Hematopoietic multipotent progenitor cell treated with erythropoietin and hydrocortisone succinate and interleukin-3 and kit ligand, for 6 days (in vitro differentiated cells): Measurements from ENCODE around the gene C2orf76.
"Not testable (repeated sequence)": the region's sequence is repeated elsewhere in the genome, so short reads cannot be mapped to it uniquely, and the experiment has no call there.

Source experiments
- DNase-seq: peaks from one replicate; pipeline ENCODE4 v3.0.0-alpha.2; 2015

C2orf76 gene

DNA sequence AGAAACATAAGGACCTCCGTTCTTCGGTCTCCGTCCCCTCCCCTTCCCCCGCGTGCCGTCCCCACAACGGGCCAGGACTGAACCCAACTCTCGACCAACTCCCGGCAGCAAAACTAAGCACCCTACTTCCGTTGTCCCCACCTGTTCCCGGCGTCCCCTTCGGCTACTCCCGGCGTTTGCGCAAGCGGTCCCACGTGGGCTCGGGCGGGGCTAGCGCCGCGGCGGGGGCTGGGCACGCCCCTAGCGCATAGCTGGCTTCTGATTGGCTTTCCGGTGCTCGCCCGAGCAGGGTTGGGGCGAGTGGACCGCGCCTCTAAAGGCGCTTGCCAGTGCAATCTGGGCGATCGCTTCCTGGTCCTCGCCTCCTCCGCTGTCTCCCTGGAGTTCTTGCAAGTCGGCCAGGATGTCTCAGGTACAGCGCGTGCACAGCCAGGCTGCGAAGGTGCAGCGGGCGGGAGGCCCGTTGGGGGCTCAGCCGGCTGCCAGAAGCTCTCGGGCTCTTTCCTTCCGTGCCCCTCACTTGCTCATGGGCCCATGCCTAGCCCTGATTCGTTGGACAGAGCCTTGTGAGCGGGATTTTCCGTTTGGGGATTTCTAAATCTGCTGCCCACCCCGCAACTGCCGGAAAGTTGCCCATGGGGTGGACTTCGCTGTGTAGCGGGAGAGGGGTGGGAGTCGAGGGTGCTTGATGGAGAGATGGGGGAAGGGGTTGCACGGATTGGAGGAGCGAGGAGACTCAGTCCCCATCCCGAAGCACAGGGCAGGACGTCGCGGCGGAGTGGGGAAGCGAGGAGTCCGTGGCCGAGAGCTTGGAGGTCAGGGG lies at the start of gene C2orf76, which contains the start of gene DBI:
Gene C2orf76, minus strand, starts transcription at position 186 of the 823 bp plus-strand sequence. CDS start 26,875 bp downstream, outside the sequence.
Gene DBI, plus strand, starts transcription at position 329 of the 823 bp plus-strand sequence. Its CDS starts 75 bp downstream, at position 404.
- DNase-seq = peak; percentile 97

DNA sequence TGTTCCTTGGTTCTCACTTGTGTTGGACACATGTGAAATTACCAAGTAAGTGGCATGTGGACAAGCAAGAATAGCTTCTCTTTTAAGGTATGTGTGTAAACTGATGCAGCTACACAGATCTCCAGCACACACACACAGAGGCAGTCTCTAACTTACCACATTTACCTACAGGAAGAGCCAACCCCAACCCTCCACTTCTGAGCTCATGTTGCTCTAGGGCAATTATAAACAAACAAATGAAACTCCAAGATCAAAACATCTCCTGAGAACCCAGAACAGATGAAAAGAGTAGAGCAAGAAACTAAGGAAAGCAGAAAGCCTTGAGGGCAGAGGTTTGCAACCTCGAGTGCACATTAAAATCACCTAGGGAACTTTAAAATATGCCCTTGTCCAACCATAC lies 49.0 kb upstream of the C2orf76 start:
- DNase-seq = no peak

DNA sequence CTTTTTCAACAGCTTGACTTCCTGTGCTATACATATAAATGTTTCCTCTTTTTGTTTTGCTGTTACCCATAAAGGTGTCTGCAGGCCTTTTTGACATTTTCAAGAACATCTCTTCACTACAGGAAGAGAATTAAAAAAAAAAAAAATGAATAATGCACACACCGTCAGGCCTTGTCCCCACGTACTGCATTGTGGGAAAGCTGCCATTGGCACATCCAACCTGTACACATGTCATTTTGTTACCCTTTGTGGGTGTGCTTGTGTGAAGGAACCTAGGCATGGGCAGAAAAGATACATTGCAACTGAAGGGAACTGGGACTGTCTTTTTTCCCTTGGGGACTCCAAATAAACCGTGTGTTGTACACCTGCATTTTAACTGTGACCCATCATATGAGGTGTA lies 48.3 kb upstream of the C2orf76 start:
- no peak for DNase-seq

DNA sequence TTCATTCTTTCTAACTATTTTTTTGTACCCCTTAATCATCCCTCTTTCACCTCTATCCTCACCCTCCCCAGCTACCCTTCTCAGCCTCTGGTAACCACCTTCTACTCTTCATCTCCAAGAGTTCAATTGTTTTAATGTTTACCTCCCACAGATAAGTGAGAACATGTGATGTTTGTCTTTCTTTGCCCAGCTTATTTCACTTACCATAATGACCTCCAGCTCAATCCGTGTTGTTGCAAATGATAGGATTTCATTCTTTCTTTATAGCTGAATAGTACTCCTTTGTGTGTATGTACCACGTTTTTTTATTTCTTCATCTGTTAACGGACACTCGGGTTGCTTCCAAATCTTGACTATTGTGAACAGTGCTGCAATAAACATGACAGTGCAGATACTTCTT lies 42.9 kb upstream of the C2orf76 start:
- no peak for DNase-seq

GRCh38 chr2:119408221-119408619 lies 41.6 kb upstream of the C2orf76 start:
- DNase-seq = no peak

- DNase-seq = peak; percentile 77
These were observed 41.0 kb upstream of the C2orf76 start for GRCh38 chr2:119407430-119408220.

DNA sequence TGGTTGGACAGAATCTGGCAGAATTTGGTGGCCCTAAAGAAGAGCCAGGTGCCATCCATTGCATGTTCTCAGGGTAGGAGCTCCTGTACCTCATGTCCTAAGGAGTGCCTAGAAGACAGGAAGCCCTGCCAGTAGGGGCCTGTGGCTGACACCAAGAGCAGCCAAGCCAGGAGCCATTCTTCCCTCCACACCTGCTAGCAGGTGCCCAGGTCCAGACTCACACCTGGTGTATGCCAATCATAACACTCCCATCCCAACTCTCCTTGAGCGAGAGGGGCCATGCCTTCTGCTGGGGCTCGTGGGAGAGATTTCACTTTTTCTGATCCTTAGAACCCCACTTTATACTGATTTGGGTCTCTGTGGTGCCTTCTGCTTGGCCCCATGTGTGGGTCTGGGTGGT lies 38.5 kb upstream of the C2orf76 start:
- DNase-seq = no peak

DNA sequence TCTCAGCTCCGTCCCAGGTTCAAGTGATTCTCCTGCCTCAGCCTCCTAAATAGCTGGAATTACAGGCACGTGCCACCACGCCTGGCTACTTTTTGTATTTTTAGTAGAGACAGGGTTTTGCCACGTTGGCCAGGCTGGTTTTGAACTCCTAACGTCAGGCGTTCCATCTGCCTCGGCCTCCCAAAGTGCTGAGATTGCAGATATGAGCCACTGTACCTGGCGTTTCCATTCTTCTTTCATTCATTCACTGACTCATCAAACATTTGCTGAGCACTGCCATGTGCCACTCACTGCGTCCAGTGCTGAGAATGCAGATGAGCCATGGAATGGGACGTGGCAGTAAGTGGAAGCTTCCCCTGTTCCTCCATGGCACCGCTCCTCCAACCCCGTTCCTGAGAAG lies 37.0 kb upstream of the C2orf76 start:
- not testable (repeated sequence) for DNase-seq

DNA sequence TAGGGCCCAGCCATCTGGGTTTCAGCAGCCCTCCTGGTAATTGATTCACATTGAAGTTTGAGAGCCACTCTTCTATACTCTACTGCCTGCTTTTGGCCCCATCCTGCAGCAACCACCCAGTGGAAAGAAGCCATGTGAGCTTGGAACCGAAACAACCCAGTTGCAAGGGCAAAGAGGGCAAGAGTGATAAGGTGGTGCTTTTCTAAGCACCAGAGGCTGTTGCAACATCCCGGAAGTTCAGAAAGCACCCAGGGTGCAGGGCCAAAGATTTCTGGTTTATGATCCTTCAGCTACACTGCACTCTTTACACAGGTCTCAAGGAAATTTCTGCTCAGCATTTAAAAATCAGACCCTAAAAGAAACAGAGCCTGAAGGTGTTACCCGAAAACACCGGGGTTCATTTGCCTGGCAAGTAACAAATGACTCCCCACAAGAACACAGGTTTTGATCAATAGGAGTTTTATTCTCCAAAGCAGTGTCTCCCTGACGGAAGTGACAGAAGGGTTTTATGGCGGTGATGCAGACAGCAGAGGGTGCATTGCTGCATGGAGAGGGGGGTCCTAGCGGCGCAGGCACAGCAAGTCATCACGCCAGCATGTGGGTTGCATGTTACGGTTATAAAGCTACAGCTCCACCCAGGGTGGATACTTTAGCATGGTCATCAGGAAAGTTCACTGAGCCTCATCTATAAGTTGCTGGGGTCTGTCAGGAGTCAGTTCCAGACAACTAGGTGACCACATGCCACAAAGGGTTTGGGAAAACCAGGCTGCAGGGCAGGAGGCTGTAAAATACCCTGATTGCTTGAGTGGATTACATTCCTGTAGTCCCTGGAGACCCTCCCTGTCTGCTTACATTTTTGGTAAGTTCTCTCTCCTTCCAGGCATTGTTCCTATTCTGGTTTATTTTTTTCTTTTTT lies 36.3 kb upstream of the C2orf76 start:
- DNase-seq = peak; percentile 25

DNA sequence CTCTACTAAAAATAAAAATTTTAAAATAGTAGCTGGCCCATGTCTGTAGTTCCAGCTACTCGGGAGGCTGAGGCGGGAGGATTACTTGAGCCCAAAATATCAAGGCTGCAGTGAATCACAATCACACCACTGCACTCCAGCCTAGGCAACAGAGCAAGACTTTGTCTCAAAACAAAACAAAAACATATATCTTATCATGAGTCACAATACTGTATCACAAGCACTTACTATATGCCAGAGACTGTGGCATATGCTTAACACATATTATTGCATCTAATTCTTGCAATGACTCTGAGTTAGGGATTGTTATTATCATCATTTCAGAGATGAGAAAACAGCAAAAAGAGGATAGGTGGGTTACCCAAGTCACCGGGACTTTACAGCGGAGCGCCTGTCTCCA lies 35.5 kb upstream of the C2orf76 start:
- DNase-seq = no peak

DNA sequence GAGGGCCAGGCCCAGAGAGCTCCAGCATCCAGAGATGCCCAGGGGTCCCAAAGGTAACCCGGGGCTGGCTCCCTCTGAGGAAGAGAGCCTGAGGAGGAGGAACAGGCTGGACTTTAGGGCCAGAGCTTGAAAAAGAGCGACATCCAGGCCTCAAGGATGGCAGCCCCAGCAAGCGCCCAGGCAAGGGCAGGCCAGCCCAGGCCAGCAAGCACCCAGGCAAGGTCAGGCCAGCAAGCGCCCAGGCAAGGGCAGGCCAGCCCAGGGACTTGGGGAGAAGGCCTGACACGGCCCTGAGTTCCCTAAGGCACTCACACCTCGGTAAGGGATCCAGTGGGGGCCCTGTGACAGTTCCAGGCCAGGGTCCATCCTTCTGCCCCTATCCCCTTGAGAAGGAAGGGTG lies 30.6 kb upstream of the C2orf76 start:
- no peak for DNase-seq

DNA sequence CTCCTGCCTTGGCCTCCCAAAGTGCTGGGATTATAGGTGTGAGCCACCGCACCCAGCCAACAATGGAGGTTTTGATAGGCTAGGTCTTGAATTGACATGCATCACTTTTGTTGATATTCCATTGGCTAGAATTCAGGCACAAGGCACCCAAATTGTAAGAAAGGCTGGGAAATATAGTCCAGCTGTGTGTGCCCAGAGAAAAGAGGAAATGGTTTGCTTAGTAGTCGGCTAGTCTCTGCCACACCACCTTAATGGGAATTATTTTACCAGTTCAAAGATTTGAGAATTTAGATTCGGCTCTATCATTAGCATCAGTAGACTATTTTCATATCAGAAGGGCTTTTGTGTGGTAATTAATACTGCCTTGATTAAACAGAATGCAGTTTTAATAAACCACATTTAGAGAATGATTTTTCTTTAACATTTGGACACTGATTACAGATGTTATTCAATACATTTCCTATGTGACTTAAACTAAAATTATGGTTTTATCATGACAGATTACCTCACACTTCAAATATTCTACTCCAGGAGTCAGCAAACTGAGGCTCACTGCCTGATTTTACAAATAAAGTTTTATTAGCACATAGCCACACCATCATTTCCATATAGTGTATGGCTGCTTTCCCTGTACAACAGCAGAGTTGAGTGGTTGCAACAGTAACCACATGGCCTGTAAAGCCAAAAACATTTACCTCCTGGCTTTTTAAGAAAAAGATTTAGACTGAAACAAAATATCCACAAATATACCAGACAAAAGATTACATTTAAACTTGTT lies 27.5 kb upstream of the C2orf76 start:
- DNase-seq = no peak

DNA sequence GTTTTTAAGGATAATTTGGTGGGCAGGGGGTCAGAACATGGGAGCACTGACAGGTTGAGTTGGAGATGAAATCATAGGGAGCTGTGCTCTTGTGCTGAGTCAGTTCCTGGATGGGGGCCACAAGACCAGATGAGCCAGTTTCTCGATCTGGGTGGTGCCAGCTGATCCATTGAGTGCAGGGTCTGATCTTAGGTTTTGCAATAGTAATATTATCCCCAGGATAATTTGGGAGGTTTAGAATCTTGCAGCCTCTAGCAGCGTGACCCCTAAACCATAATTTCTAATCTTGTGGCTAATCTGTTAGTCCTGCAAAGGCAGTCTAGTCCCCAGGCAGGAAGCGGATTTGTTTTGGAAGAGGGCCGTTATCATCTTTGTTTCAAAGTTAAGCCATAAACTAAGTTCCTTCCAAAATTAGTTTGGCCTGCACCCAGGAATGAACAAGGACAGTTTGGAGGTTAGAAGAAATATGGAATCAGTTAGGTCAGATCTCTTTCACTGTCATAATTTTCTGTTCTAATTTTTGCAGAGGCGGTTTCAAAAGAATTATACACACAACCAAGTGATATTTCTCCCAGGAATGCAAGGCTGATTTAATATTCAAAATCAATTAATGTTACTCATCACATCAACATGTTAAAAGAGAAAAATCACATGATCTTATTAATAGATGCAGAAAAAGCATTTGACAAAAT lies 23.1 kb upstream of the C2orf76 start:
- peak; percentile 44 for DNase-seq

- DNase-seq = peak; percentile 64
These were observed 20.9 kb upstream of the C2orf76 start for GRCh38 chr2:119387381-119388129.

- DNase-seq = no peak
These were observed 18.8 kb upstream of the C2orf76 start for GRCh38 chr2:119385466-119385865.

- no peak for DNase-seq
These were observed 18.3 kb upstream of the C2orf76 start for GRCh38 chr2:119384971-119385370.

- no peak for DNase-seq
These were observed 16.9 kb upstream of the C2orf76 start for GRCh38 chr2:119383410-119384140.

DNA sequence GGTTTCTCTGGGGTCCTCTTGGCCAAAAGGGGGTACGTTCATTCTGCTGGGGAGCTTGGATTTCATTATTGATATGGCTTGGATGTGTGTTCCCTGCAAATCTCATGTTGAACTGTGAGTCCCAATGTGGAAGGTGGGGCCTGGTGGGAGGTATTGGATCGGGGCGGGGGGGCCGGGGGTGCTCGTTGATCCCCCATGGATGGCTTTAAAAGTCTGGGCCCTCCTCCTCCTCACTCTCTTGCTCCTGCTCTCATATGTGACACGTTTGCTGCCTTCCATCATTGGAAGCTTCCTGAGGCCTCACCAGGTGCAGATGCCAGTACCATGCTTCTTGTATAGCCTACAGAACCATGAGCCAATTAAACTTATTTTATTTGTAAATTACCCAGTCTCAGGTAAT lies 11.9 kb upstream of the C2orf76 start:
- DNase-seq = no peak

DNA sequence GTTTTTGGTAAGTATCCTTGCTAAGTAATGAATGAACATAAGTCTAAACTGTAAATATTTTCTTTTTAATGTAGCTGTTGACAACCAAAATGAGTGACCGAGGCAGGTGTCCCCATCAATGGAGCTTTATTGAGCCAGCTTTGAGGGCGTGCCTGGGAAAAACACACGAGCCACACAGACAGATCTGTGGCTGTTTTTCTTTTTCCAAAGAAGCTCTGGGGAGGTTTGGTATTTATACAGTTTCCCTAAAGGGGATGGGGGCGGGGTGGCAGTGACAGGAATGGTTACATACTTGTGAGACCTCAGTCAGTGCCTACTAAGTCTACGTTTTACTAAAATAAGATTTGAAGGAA lies 11.3 kb upstream of the C2orf76 start:
- DNase-seq = no peak
